IMR-90 (cell line): Measurements from ENCODE around the gene VPS33A. TPM values are rescaled to one million over a fixed set of nuclear protein-coding genes. Genes with fewer than 3 reads are reported as not detected.

Source experiments
- ATAC-seq: fragments of 200-7000 bp; cut with Tn5 transposase; 2 replicates; pipeline ENCODE4 v1.9.1; 2020; ENCODE audit warnings: low read depth, mild to moderate bottlenecking, moderate library complexity
- BruUV-seq: library from RNA; stranded (reverse); fragments of 400-500 nt; replicated peaks from 2 replicates; lab custom pipeline; 2021; lab: Mats Ljungman, UMichigan
- CTCF ChIA-PET: fragments of 300-600 bp; formaldehyde crosslinking; extraction: SDS; loops from one replicate; lab custom pipeline; 2021; ENCODE audit warnings: antibody characterized with exemption; lab: Yijun Ruan, JAX
- POLR2A ChIA-PET: fragments of 300-600 bp; sonication (Branson Sonifier 250); formaldehyde crosslinking; loops from one replicate; lab custom pipeline; 2022; ENCODE audit warnings: antibody characterized with exemption; ENCODE audit not compliant: unreplicated experiment; lab: Charles Lee
- DNase-seq: peaks from one replicate; pipeline ENCODE4 v3.0.0; 2013
- H2AFZ ChIP-seq: replicated peaks from 2 replicates; pipeline ENCODE3; 2013; ENCODE audit warnings: low read length, mild to moderate bottlenecking; ENCODE audit not compliant: poor library complexity
- H2AK5ac ChIP-seq: 2 replicates; pipeline ENCODE4 v1.6.1; 2013; ENCODE audit warnings: low read depth, low read length, inconsistent platforms
- H2AK9ac ChIP-seq: replicated peaks from 2 replicates; pipeline ENCODE3; 2013; ENCODE audit warnings: mild to moderate bottlenecking, low read depth, low read length, moderate library complexity; ENCODE audit not compliant: poor library complexity
- H2BK120ac ChIP-seq: 2 replicates; pipeline ENCODE4 v1.6.1; 2013; ENCODE audit warnings: low read depth, low read length, inconsistent platforms
- H2BK15ac ChIP-seq: 3 replicates; pipeline ENCODE4 v1.6.1; 2013; ENCODE audit warnings: low read depth, low read length, inconsistent platforms
- H2BK20ac ChIP-seq: 2 replicates; pipeline ENCODE4 v1.6.1; 2013; ENCODE audit warnings: low read depth, mild to moderate bottlenecking, inconsistent platforms, low read length, moderate library complexity
- H2BK5ac ChIP-seq: 2 replicates; pipeline ENCODE4 v1.6.1; 2013; ENCODE audit warnings: mild to moderate bottlenecking, low read depth, low read length, inconsistent platforms; ENCODE audit not compliant: poor library complexity, severe bottlenecking
- H3K14ac ChIP-seq: replicated peaks from 2 replicates; pipeline ENCODE4 v1.6.1; 2013; ENCODE audit warnings: low read depth, low read length, inconsistent platforms
- H3K18ac ChIP-seq: 2 replicates; pipeline ENCODE4 v1.6.1; 2013; ENCODE audit warnings: low read depth, low read length, control low read depth
- H3K23ac ChIP-seq: 2 replicates; pipeline ENCODE4 v1.6.1; 2013; ENCODE audit warnings: low read depth, low read length, inconsistent platforms
- H3K27ac ChIP-seq: 2 replicates; pipeline ENCODE4 v1.5.1; 2013; ENCODE audit warnings: mild to moderate bottlenecking, control low read depth, low read length; ENCODE audit not compliant: insufficient read depth
- H3K27me3 ChIP-seq: 2 replicates; pipeline ENCODE4 v1.6.1; 2013; ENCODE audit warnings: low read length; ENCODE audit not compliant: control insufficient read depth, insufficient read depth
- H3K36me3 ChIP-seq: 2 replicates; pipeline ENCODE4 v1.6.1; 2013; ENCODE audit warnings: low read length, mixed read lengths; ENCODE audit not compliant: control insufficient read depth, insufficient read depth
- H3K4ac ChIP-seq: 2 replicates; pipeline ENCODE4 v1.6.1; 2013; ENCODE audit warnings: low read depth, low read length, inconsistent platforms
- H3K4me1 ChIP-seq: 2 replicates; pipeline ENCODE4 v1.6.1; 2013; ENCODE audit warnings: low read length, mixed read lengths; ENCODE audit not compliant: control insufficient read depth, insufficient read depth
- H3K4me2 ChIP-seq: 2 replicates; pipeline ENCODE4 v1.6.1; 2013; ENCODE audit warnings: low read depth, mild to moderate bottlenecking, control low read depth, low read length, moderate library complexity
- H3K4me3 ChIP-seq: 2 replicates; pipeline ENCODE4 v1.5.1; 2013; ENCODE audit warnings: low read depth, mild to moderate bottlenecking, control low read depth, low read length, moderate library complexity; ENCODE audit not compliant: insufficient read depth
- H3K56ac ChIP-seq: 2 replicates; pipeline ENCODE4 v1.6.1; 2013; ENCODE audit warnings: low read length, inconsistent platforms; ENCODE audit not compliant: insufficient read depth; ENCODE audit errors: extremely low read depth
- H3K79me1 ChIP-seq, 2 experiments: 2 replicates each; pipeline ENCODE4 v1.6.1; 2013; ENCODE audit warnings: low read length in 2 of 2, inconsistent platforms in 1 of 2, low read depth in 1 of 2
- H3K9ac ChIP-seq: 2 replicates; pipeline ENCODE4 v1.6.1; 2013; ENCODE audit warnings: low read depth, low read length, control low read depth
- H3K9me1 ChIP-seq: 2 replicates; pipeline ENCODE4 v1.6.1; 2013; ENCODE audit warnings: low read length, inconsistent platforms; ENCODE audit not compliant: insufficient read depth
- H3K9me3 ChIP-seq: 2 replicates; pipeline ENCODE4 v1.6.1; 2013; ENCODE audit warnings: low read length; ENCODE audit not compliant: control insufficient read depth, insufficient read depth
- H4K20me1 ChIP-seq: 2 replicates; pipeline ENCODE4 v1.6.1; 2013; ENCODE audit warnings: low read length, inconsistent platforms; ENCODE audit not compliant: insufficient read depth
- H4K5ac ChIP-seq: 2 replicates; pipeline ENCODE4 v1.6.1; 2013; ENCODE audit warnings: mild to moderate bottlenecking, low read depth, low read length, control low read depth
- H4K8ac ChIP-seq, 2 experiments: 2 replicates each; pipeline ENCODE4 v1.6.1; 2013; ENCODE audit warnings: low read depth in 2 of 2, low read length in 2 of 2, control low read depth in 1 of 2, inconsistent platforms in 1 of 2
- H4K91ac ChIP-seq: 2 replicates; pipeline ENCODE4 v1.6.1; 2013; ENCODE audit warnings: low read depth, low read length, inconsistent platforms; ENCODE audit not compliant: insufficient read depth
- BHLHE40 ChIP-seq: fragments of 150-350 bp; IDR thresholded peaks from 2 replicates; pipeline ENCODE4 v1.6.1; 2016; ENCODE audit warnings: mild to moderate bottlenecking, low read depth, low read length
- CEBPB ChIP-seq: IDR thresholded peaks from 2 replicates; pipeline ENCODE4 v1.6.1; 2012; ENCODE audit warnings: low read depth, low read length, improper control_type of control experiment
- CHD1 ChIP-seq: IDR thresholded peaks from 2 replicates; pipeline ENCODE4 v1.6.1; 2012; ENCODE audit warnings: low read depth, low read length, improper control_type of control experiment
- FOS ChIP-seq: fragments of 150-350 bp; IDR thresholded peaks from 2 replicates; pipeline ENCODE4 v1.6.1; 2016; ENCODE audit warnings: low read depth, low read length
- MAFK ChIP-seq: IDR thresholded peaks from 2 replicates; pipeline ENCODE4 v1.6.1; 2012; ENCODE audit warnings: low read depth, low read length, improper control_type of control experiment
- MAZ ChIP-seq: IDR thresholded peaks from 2 replicates; pipeline ENCODE4 v1.6.1; 2012; ENCODE audit warnings: low read depth, mild to moderate bottlenecking, low read length, improper control_type of control experiment, moderate library complexity, borderline replicate concordance
- MXI1 ChIP-seq: IDR thresholded peaks from 2 replicates; pipeline ENCODE4 v1.6.1; 2012; ENCODE audit warnings: low read depth, mild to moderate bottlenecking, low read length, moderate library complexity, borderline replicate concordance
- NFE2L2 ChIP-seq: fragments of 150-350 bp; IDR thresholded peaks from 2 replicates; pipeline ENCODE4 v1.6.1; 2016; ENCODE audit warnings: low read depth, mild to moderate bottlenecking, low read length
- POLR2A ChIP-seq: IDR thresholded peaks from 2 replicates; pipeline ENCODE4 v1.6.1; 2012; ENCODE audit warnings: mild to moderate bottlenecking, low read depth, low read length
- RAD21 ChIP-seq: IDR thresholded peaks from 2 replicates; pipeline ENCODE4 v1.6.1; 2012; ENCODE audit warnings: low read length, improper control_type of control experiment
- RCOR1 ChIP-seq: IDR thresholded peaks from 2 replicates; pipeline ENCODE4 v1.6.1; 2012; ENCODE audit warnings: mild to moderate bottlenecking, low read length, improper control_type of control experiment; ENCODE audit not compliant: insufficient replicate concordance
- RFX5 ChIP-seq: IDR thresholded peaks from 2 replicates; pipeline ENCODE4 v1.8.0; 2012; ENCODE audit warnings: low read depth, mild to moderate bottlenecking, low read length, moderate library complexity
- SMC3 ChIP-seq: fragments of 150-350 bp; IDR thresholded peaks from 2 replicates; pipeline ENCODE4 v1.6.1; 2016; ENCODE audit warnings: low read depth, mild to moderate bottlenecking, antibody characterized with exemption, low read length, moderate library complexity
- WGBS, 2 experiments: methylation state at CpG; one replicate each; pipeline versions ENCODE4 v1.1.5 to v1.1.7; 2013; ENCODE audit warnings: missing lambda C conversion rate in 2 of 2; ENCODE audit not compliant: insufficient read length in 1 of 2; ENCODE audit errors: extremely low coverage in 2 of 2; 5-methylcytosine and 5-hydroxymethylcytosine counted together
- dilution Hi-C: fragments of 300-500 bp; cut with HindIII; formaldehyde crosslinking; loops from one replicate; pipeline ENCODE4 v1.14.3; 2018; ENCODE audit warnings: low sequenced_read_pairs; ENCODE audit not compliant: unreplicated experiment
- in situ Hi-C: fragments of 300-500 bp; cut with MboI; formaldehyde crosslinking; loops from 3 replicates; pipeline ENCODE4 v1.14.3; 2019; ENCODE audit warnings: low sequenced_read_pairs, inconsistent platforms, mixed read lengths
- intact Hi-C: fragments of 100-400 bp; cut with micrococcal nuclease; formaldehyde crosslinking; loops from 2 replicates; pipeline ENCODE4 v1.10.0; 2022
- polyA plus RNA-seq, 3 experiments: library from polyadenylated mRNA; depleted of rRNA; stranded (reverse); fragments of >200 nt; gene quantifications; 2 replicates each; pipeline ENCODE4 v1.2.3, GENCODE V29; 2012; ENCODE audit warnings: low replicate concordance in 1 of 3
- total RNA-seq: library from RNA; depleted of rRNA; stranded (reverse); fragments of >200 nt; gene quantifications from 2 replicates; pipeline ENCODE4 v1.2.3, GENCODE V29; 2012
- TF ChIP-seq, protein P1 (sequence below): conservative IDR thresholded peaks from 2 replicates; pipeline ENCODE4 v1.5.1; 2012; ENCODE audit warnings: mild to moderate bottlenecking, low read depth, low read length, improper control_type of control experiment
- TF ChIP-seq, protein P2 (sequence below): fragments of 150-350 bp; IDR thresholded peaks from 2 replicates; pipeline ENCODE4 v1.6.1; 2017; ENCODE audit warnings: mild to moderate bottlenecking, antibody characterized with exemption, low read length, low read depth
- TF ChIP-seq, protein P3 (sequence below): fragments of 150-350 bp; IDR thresholded peaks from 2 replicates; pipeline ENCODE4 v1.6.1; 2016; ENCODE audit warnings: low read depth, mild to moderate bottlenecking, low read length, moderate library complexity, borderline replicate concordance

The VPS33A gene
- total and polyA plus RNA-seq, 2 of the 4 experiments (the other 2 are of a cell fraction): 14.0 to 20.3 TPM

- dilution Hi-C loops: no loop called here
- ATAC-seq (peak; percentile 85), DNase-seq (peak; percentile 87)
- Histone ChIP-seq H2AK5ac (peak overlapping the region; percentile 54; the same call in 1 of the 2 replicates), H3K18ac (peak overlapping the region; percentile 2; the same call in 1 of the 2 replicates), H2BK15ac (no peak overlapping the region), H3K9ac (no peak overlapping the region), H4K20me1 (peaks cover 4% of the 10 kb centered on the region; the same call in 1 of the 2 replicates), H3K14ac (no peak overlapping the region), H3K36me3 (peaks cover 18% of the 10 kb centered on the region), H3K27me3 (no peaks in the 10 kb centered on the region), H2BK20ac (peak overlapping the region; percentile 32; the same call in 1 of the 2 replicates), H2BK5ac (peak overlapping the region; percentile 41), H3K27ac (peak overlapping the region; percentile 80), H4K5ac (no peak overlapping the region), H3K4ac (peak overlapping the region; percentile 75), H3K79me1 (peaks cover 8 to 26% of the 10 kb centered on the region in 2 experiments), H3K9me1 (peaks cover 3% of the 10 kb centered on the region; the same call in 1 of the 2 replicates), H3K9me3 (no peaks in the 10 kb centered on the region), H2AFZ (no peak overlapping the region), H3K4me3 (no peak overlapping the region), H3K4me1 (peaks cover 7% of the 10 kb centered on the region), H3K4me2 (0 out of 2 replicates have a peak overlapping the region, but pooled peaks have one; percentile 36), H4K91ac (peak overlapping the region; percentile 25; the same call in 1 of the 2 replicates), H2AK9ac (peak overlapping the region; percentile 79), H3K23ac (no peak overlapping the region), H3K56ac (no peak overlapping the region), H4K8ac (peak overlapping the region in 1 of 2 experiments; percentile 1; a peak in 1 of 4 replicates), H2BK120ac (peak overlapping the region; percentile 69)
- in situ Hi-C loops: no loop called here
- WGBS, 2 experiments: no CpG with 5 or more reads among the region's 4 CpGs
- CTCF ChIA-PET: no interaction called here
- POLR2A ChIA-PET: no interaction called here
- BruUV-seq: no TSS peak
- TF ChIP-seq, protein P1, sequence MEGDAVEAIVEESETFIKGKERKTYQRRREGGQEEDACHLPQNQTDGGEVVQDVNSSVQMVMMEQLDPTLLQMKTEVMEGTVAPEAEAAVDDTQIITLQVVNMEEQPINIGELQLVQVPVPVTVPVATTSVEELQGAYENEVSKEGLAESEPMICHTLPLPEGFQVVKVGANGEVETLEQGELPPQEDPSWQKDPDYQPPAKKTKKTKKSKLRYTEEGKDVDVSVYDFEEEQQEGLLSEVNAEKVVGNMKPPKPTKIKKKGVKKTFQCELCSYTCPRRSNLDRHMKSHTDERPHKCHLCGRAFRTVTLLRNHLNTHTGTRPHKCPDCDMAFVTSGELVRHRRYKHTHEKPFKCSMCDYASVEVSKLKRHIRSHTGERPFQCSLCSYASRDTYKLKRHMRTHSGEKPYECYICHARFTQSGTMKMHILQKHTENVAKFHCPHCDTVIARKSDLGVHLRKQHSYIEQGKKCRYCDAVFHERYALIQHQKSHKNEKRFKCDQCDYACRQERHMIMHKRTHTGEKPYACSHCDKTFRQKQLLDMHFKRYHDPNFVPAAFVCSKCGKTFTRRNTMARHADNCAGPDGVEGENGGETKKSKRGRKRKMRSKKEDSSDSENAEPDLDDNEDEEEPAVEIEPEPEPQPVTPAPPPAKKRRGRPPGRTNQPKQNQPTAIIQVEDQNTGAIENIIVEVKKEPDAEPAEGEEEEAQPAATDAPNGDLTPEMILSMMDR: no peak
- TF ChIP-seq RCOR1: no peak
- no peak for TF ChIP-seq MAFK
- no peak for TF ChIP-seq POLR2A
- TF ChIP-seq RFX5: no peak
- TF ChIP-seq NFE2L2: no peak
- TF ChIP-seq MAZ: no peak
- no peak for TF ChIP-seq CHD1
- TF ChIP-seq RAD21: no peak
- TF ChIP-seq CEBPB: no peak
- TF ChIP-seq, protein P2, sequence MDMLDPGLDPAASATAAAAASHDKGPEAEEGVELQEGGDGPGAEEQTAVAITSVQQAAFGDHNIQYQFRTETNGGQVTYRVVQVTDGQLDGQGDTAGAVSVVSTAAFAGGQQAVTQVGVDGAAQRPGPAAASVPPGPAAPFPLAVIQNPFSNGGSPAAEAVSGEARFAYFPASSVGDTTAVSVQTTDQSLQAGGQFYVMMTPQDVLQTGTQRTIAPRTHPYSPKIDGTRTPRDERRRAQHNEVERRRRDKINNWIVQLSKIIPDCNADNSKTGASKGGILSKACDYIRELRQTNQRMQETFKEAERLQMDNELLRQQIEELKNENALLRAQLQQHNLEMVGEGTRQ: no peak
- TF ChIP-seq MXI1: no peak
- TF ChIP-seq BHLHE40: no peak
- TF ChIP-seq SMC3: no peak
- no peak for TF ChIP-seq FOS
- TF ChIP-seq, protein P3, sequence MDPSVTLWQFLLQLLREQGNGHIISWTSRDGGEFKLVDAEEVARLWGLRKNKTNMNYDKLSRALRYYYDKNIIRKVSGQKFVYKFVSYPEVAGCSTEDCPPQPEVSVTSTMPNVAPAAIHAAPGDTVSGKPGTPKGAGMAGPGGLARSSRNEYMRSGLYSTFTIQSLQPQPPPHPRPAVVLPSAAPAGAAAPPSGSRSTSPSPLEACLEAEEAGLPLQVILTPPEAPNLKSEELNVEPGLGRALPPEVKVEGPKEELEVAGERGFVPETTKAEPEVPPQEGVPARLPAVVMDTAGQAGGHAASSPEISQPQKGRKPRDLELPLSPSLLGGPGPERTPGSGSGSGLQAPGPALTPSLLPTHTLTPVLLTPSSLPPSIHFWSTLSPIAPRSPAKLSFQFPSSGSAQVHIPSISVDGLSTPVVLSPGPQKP: no peak
- intact Hi-C loops: no loop called here
Observed at GRCh38 chr12:122282061-122282460, 15.8 kb upstream of the VPS33A start.
